GM21723 (cell line): ENCODE results near the gene CLEC12A.
A peak's percentile ranks its signal among the peaks of the same experiment; 100 is the strongest.
"Not testable (repeated sequence)": the region's sequence is repeated elsewhere in the genome, so short reads cannot be mapped to it uniquely, and the experiment has no call there.

Experiments used
- ATAC-seq: cut with Tn5 transposase; IDR thresholded peaks from one replicate; pipeline ENCODE4 v1.9.1; 2021; ENCODE audit warnings: mild to moderate bottlenecking, moderate library complexity; ENCODE audit not compliant: unreplicated experiment

Gene CLEC12A

DNA sequence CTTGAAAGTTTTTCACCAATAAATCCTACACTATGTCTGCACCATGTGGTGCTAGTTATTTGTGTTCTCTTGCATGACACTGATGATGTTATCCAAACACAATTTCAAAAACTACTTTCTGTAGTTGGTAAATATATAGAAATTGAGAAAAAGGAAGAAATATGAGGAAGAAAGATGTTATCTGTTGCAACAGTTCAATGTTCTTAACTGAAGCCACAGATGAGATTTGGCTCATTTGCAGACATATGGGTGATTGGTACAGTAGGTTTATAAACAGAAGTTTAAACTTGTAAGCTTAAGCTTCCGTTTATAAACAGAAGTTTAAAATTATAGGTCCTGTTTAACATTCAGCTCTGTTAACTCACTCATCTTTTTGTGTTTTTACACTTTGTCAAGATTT lies at the start of gene CLEC12A:
Gene CLEC12A (plus strand): TSS at position 229 of the 400 bp plus-strand sequence. CDS start 188 bp downstream, outside the sequence.
- ATAC-seq, result no peak

DNA sequence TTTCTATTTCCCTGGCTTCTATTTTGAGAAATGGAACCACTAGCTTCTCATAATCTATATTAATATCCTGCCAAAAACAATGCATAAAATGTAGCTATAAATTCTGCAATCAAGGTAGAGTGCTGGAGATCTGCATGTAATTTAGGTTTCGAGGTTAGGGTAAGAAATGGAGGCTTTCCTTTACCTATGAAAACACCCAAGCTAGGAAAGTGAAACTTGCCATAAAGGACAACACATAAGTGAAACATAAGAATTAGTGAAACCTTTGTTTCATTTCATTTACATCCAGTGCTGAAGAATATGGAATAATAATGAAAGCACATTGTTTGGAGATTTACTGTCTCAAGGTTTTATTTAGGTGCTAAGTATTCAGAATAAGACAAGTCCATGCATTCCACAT lies 48.8 kb upstream of the CLEC12A start:
- no peak for ATAC-seq

DNA sequence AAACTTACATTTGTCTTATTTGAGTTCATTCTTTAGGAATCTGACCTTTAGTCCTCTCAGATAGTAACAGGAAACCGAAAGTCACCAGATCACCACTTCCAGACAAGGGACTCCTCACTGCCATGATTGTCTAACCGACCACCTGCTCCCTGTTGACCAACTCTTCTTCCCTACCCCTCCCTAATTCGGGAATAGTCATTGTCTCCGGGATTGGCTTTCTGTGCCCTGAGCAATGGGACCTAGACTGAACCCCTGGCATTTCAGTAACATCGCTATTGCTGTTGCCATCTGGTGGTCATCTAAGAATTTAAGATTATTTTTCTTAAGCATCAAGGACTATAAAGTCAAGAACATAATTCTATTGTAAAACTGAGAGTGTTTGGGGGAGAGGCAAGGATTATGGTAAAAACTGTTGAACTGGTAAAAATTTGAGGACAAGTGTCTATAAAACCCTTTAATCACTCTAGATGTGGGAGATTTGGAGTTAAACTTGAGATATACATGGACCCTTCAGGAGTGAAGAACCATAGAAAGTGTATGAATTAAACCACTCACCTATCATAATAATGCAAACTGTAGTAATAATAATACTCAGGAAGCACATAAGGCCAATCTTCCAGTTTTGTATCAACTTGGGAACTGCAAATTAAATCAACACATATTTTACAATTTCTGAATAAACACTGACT lies 45.4 kb upstream of the CLEC12A start:
- no peak for ATAC-seq

DNA sequence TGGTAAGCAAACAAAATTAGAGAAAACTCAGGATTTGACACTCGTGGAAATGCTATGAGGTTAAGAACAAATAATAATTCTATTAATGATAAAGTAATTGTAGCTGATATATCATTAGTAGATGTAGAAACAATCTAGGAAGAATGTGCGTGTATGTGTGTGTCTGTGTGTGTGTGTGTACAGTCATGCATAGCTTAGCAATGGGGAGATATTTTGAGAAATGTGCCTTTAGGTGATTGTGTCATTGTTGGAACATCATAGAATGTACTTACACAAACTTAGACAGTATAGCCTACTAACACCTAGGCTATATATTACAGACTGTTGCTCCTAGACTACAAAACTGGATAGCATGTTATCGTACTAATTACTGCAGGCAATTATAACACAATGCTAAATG lies 44.3 kb upstream of the CLEC12A start:
- no peak for ATAC-seq

DNA sequence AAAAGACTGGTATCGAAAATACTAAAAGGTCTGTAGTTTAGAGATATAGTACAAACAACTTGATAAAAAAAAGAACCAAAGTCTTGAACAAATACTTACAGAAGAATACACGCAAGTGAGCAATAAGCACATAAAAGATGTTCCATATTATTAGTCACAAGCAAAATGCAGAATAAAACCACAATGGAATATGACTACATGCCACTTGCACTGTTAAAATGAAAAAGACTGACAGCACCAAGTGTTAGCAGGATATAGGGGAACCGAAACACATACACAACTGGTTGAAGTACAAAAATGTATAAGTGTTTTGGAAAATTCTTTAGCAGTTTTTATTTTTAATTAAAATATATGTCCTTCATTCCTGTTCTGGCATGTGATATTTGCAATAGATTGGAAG lies 42.6 kb upstream of the CLEC12A start:
- no peak for ATAC-seq

DNA sequence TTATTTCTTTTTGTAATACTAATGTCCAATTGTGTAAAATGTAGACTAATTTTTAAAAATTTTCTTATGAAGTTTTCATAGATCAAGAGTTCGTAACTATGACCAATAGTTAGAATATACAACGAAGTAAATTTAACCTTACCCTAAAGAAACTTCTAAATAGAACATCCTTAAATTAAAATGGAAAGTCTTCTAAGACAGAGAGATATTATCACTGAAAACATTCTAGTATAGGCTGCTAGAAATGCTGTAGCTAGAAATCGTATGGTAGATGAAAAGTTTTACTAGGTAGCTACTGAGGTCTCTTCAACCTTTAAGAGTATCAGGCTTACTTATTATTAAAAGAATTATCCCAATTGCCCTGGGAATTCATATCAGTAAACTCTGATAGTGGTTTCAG lies 40.0 kb upstream of the CLEC12A start:
- ATAC-seq, result no peak

DNA sequence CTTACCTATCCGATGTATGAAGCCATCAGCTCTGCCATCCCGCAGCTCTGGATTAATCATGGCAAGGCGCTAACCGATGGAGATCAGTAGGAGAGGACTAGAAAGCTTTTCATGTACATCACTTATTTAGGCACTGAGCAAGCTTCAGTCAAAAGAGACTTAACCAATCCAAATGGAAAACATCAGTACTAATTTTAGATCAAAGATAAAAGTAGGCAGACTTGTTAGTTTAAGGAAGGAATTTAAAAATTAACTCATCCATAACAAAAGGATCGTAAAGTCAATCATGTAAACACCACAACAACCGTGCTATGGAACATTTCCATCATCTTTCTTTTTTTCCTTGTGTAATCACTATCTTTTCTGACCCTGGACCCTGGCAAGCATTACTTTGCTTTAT lies 38.9 kb upstream of the CLEC12A start, which contains the start of gene CLEC2A:
Gene CLEC2A (minus strand): TSS at position 101 of the 400 bp plus-strand sequence. CDS start 41 bp downstream, at position 60.
- no peak for ATAC-seq

DNA sequence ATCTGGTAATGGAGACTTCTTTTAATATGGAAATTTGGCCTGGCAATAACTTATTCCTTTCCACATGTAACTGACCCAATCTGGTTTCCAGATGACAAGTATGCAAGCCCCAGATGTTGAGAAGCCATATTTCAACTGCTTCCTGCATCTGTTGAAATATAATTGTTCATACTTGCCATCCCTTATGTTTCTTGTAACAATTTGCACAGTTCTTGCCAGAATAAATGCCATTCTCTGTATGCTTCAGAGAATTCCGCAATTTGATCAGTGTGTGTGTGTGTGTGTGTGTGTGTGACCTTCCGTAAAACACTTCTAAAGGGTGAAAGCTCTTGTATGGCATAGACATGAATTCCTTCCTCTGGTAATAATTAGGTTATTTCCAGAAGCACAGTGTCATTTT lies 37.3 kb upstream of the CLEC12A start:
- no peak for ATAC-seq

DNA sequence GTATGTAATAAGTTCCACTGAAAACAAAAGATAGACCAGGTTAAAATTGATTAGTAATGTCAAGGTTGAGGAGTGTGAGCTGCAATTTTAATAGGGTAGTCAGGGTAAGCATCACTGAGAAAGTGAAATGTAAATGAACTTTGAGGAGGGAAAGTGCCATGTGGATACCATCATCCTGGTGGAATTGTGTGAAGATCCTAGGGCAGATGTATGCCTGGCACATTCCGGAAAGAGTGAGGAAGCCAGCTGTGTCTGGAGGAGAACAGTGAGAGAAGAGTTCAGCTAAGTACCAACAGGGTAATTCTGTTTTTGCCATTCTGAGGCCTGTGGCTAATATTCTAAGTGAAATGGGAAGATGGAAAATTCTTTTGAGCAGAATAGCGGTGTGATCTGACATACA lies 36.2 kb upstream of the CLEC12A start:
- ATAC-seq, result no peak

DNA sequence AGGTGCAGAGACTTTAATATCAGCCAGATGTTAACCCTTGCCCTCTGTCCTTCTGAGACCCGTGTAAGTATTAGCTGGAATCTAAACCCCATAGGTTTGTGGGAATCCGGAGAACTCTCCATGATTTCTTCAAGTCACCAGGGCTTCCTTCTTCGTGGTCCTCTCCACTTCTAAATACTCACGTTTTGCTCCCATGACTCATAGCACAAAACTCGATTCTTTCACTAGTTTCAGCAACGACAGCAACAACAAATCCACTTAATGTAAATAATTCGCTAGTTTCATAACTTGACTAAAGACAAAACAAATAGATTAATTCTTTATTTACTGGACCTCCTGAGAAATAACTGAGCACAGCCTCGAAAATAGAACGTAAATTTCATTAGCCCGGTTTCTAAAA lies 34.6 kb upstream of the CLEC12A start:
- no peak for ATAC-seq

DNA sequence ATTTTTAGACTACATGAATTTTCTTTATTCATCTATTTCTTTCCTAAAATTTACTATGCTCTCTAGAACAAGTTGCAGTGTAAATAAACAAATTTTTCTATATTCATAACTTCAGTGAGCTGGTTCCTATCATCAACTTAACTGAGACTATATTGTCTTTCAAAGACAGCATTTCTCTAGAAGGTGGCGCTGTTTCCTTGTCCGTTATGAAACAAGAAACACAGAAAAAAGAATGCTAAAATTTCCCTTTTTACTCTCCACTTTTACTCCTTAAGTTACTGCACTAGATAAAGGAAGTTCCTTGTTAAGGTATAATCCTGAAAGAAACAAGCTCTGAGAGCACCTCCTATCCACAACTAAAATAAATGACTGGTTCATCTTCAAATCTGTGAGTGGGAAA lies 30.8 kb upstream of the CLEC12A start:
- no peak for ATAC-seq

DNA sequence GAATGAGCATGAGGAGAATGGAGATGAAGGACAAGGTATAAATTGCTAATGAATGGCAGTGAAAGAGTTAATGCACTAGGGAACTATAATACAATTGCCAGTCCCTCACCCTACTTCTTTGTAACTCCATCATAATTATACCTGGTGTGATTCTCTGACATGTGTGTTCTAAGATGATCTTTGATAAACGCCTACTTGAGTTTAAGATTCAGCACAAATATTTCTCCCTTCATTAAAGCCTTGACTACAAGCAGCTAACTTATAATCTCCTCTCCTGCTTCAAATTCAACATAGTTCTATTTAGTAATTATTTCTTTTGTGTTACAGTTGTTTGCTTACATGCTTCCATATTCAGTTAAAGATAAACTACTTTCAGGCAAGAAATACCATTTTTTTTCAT lies 29.4 kb upstream of the CLEC12A start:
- no peak for ATAC-seq

DNA sequence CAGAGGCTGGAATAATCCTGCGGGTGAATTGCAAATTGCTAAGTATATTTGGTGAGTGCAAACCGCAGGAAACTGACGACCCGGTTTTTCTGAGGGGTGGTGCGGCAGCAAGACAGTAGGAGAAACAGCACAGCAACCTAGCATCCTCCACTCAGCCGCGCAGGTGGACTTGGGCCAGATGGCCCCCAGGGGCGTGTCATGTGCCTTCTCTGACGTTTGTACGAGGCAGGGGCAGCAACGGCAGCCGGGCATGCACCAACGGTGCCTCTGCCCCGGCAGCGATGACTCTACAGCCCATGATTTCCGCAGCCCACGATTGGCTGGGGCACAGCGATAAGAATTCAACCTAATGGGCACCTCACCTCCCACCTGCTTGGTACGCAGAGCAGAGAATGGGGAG lies 28.0 kb upstream of the CLEC12A start:
- no peak for ATAC-seq

DNA sequence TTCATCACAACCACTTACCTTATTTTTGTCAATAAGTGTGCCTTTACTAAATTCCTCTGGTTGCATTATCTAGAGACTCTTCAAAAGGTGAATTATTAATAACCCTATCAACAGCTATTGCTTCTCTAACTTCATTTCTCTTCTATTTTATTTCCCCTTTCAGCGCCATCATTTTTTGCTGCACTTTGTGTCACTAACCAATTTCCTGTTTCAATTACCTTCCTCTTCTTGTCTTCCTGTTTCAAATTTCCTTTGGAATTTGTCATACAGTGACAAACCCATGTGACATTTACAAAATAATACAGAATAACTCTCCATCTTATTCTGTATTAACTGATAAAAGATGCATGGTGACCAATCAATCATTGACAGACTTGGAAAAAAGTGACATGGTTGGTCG lies 26.8 kb upstream of the CLEC12A start:
- no peak for ATAC-seq

DNA sequence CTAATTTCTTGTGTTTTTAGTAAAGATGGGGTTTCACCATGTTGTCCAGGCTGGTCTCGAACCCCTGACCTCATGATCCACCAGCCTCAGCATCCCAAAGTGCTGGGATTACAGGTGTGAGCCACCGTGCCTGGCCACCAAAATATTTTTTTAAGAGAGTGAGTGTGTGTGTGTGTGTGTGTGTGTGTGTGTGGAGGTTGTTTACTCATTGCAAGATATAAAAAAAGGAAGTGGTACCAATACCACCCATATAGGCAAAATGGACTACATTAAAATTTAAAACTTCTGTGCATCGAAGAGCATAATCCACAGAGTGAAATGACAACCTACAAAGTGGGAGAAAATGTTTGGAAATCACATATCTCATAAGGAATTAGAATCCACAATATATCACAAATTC lies 23.5 kb upstream of the CLEC12A start:
- no peak for ATAC-seq

DNA sequence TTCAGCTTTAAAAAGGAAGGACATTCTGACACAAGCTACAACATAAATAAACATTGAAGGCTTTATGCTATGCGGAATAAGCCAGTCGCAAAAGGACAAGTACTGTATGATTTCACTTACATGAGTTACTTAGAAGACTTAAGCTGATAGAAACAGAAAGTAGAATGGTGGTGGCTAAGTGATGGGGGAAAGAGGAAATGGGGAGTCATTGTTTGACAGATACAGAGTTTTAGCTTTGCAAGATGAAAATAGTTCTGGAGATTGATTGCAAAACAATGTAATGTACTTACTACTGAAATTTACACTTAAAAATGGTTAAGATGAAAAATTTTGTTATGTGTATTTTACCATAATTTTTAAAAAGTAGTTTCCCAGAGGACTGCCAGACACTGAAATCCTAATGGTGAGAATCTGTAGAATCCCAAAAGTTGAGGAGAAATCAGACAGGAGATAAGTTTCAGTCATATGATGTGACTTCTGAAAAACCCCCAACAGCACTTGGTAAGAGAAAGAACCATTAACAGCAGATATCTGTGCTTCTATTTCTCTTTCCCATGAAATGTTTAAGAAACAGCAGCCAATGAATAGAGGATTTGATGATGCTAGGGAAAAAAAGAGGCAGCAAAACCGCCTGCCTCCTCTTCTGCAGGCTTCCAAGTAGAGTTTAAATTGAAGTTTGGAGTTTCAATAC lies 22.5 kb upstream of the CLEC12A start:
- peak; percentile 96 for ATAC-seq

DNA sequence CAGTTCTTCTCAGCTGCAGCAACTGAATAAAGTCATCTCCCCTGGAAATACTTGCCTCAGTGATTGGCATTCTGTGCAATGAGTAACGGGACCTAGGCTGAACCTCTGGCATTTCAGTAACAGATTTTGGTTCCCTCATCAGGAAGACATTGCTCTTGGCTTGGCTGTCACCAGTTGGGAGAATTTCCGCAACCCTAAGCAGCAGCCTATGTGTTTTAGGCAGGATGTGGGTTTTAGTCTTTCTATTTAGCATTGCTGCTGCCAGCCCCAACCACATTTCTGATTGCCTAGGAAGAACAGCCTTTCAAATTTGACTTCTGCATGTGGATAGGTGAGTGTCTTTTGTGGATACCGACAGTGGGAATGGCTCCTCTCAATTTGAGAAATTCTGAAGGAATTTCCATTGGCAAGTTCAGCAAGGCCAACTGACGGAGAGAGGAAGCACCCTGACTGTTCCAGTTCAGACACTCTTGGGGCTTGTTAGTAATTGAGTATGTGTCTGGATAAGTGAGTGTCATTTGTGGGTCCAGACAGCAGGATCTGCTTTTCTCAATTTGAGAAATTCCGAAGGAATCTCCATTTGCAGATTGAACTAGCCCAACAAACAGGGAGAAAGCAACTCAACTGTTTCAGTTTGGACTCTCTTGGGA lies 20.1 kb upstream of the CLEC12A start:
- no peak for ATAC-seq

DNA sequence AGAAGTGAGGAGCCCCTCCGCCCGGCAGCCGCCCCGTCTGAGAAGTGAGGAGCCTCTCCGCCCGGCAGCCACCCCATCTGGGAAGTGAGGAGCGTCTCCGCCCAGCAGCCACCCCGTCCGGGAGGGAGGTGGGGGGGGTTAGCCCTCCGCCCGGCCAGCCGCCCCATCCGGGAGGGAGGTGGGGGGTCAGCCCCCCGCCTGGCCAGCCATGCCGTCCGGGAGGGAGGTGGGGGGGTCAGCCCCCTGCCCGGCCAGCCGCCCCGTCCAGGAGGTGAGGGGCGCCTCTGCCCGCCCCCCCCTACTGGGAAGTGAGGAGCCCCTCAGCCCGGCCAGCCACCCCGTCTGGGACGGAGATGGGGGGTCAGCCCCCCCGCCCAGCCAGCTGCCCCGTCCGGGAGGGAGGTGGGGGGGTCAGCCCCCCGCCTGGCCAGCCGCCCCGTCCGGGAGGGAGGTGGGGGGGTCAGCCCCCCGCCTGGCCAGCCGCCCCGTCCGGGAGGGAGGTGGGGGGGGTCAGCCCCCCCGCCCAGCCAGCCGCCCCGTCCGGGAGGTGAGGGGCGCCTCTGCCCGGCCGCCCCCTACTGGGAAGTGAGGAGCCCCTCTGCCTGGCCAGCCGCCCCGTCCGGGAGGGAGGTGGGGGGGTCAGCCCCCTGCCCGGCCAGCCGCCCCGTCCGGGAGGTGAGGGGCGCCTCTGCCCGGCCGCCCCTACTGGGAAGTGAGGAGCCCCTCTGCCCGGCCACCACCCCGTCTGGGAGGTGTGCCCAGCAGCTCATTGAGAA lies 18.1 kb upstream of the CLEC12A start:
- not testable (repeated sequence) for ATAC-seq

DNA sequence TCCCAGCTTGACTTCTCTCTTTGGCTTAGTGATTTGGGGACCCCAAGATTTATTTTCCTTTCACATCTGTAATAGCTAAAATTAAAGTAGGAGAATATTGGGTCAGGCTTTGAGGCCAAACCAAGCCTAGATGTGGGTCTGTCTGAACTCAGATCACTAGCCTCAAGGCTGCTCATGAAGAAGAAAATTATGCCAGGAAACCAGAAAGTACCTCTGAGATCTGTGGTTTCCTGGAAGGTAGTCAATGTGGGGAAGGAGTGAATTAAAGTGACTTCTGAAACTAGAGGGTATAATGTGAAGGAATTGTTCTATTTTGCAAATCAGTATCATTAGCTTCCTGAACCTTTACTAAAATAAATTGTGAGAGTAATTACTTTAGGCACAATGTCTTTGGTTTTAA lies 13.4 kb upstream of the CLEC12A start:
- ATAC-seq, result no peak

DNA sequence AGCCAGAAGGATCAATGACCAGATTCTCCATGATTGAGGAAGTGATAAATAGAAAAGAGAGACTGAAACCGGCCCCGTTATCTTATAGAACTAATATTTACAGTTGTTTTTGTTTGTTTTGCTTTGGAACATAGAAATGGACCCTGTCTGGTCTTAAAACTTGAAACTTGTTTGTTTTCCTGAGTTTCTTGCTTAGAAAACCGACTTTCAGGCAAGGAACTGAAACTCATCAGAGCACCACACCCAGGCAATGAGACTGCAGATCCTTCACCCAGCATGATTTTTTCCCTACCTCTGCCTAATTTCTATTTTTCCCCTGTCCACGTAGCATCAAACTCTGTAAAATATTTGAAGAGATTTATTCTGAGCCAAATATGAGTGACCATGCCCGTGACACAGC lies 10.6 kb upstream of the CLEC12A start:
- ATAC-seq, result no peak

DNA sequence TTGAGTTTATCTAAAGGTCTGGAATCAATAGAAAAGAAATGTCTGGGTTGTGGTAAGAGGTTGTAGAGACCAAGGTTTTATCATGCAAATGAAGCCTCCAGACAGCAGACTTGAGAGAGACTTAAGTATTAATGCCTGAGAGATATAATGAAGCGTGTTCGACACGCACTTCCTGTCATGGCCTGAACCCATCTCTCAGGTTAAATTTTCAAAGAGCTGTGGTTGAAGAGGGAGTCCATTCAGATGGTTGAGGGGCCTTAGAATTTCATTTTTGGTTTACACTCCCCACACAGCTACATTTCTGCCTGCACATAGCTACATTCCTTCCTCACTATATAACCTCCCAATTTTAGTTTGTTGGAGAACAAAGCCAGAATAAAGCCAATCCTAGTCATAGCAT lies 10.1 kb upstream of the CLEC12A start:
- peak; percentile 65 for ATAC-seq
